Stimulated activated CD8-positive, alpha-beta memory T cell treated with anti-CD3 and anti-CD28 coated beads, Interleukin-12 subunit alpha, Interleukin-12 subunit beta, amount 100 ng/mL, for 4 hours (primary cell): ENCODE results near the gene CCNY.
"Not testable (repeated sequence)": the region's sequence is repeated elsewhere in the genome, so short reads cannot be mapped to it uniquely, and the experiment has no call there.

Experiments used
- DNase-seq: peaks from one replicate; pipeline ENCODE4 v3.0.0-alpha.2; 2020; ENCODE audit warnings: low read depth

The CCNY gene

GRCh38 chr10:35518187-35518586 is 181.9 kb downstream of the CCNY start:
- not testable (repeated sequence) for DNase-seq

- no peak for DNase-seq
These were observed 184.7 kb downstream of the CCNY start for GRCh38 chr10:35520996-35521395.

DNA sequence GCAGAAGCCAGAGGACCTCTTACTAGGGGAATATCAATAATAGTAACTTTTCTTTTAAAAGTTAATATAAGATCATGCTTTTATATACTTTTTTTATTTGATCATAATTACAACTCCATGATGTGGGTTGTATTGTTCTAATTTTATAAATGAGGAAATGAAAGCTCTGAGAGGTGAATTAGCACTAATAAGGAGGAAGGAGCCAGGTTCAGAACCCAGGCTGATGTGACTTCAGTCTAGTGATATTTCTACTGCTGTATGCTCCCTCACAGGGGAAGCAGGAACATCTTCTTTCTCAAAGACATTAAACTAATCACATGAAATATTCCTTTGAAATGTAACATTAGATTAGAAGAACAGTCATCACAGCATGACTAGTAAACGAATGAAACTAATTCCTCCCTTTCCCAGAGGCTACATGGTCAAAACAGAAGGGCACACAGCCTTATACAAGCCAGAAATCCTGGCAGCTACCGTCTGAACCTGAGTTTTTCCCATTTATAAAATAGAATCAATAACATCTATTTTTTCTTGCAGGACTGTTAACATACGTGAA is 187.4 kb downstream of the CCNY start:
- DNase-seq: no peak

- no peak for DNase-seq
These were observed 190.4 kb downstream of the CCNY start for GRCh38 chr10:35526746-35527145.

GRCh38 chr10:35532141-35532540 is 195.8 kb downstream of the CCNY start:
- no peak for DNase-seq

- no peak for DNase-seq
These were observed 197.3 kb downstream of the CCNY start for GRCh38 chr10:35533565-35533964.

DNA sequence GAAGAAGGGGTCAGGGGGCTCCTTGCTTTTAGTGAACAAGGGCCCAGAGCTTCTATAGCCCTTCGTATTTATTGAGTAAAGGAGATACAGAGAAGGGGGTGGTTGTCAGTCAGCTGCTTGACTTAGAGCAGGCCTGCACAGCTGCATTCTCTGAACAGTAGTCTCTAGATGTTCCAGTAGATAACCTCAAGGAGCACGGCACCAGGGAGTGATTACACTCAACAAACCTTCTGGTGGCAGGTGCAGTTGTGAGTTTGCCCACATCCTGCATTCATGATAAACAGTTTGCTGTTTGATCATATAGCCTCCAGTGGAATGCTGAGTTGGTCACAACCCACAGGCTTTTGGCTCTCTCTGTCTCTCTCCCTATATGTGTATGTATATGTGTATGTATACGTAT is 198.8 kb downstream of the CCNY start:
- DNase-seq: no peak

DNA sequence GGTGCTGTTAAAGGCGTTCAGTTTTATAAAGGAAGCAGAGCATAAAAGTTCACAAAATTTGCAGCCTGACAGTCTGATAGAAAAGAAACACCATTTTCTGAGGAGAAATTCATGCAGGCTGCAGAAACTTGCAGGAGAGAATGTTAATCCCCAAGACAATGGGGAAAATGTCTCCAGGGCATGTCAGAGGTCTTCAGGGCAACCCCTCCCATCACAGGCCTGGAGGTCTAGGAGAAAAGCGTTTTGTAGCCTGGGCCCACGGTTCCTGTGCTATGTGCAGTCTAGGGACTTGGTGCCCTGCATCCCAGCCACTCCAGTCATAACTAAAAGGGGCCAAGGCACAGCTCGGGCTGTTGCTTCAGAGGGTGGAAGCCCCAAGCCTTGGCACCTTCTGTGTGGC is 200.5 kb downstream of the CCNY start:
- no peak for DNase-seq

DNA sequence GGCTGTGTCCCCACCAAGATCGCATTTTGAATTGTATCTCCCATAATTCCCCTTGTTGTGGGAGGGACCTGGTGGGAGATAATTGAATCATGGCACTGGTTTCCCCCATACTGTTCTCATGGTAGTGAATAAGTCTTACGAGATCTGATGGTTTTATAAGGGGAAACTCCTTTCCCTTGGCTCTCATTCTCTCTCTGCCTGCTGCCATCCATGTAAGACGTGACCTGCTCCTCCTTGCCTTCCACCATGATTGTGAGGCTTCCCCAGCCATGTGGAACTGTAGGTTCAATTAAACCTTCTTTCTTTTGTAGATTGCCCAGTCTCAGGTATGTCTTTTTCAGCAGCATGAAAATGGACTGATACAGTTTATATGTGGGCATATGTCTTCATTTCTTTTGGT is 201.6 kb downstream of the CCNY start:
- DNase-seq: not testable (repeated sequence)

- no peak for DNase-seq
These were observed 204.2 kb downstream of the CCNY start for GRCh38 chr10:35540296-35541164.

DNA sequence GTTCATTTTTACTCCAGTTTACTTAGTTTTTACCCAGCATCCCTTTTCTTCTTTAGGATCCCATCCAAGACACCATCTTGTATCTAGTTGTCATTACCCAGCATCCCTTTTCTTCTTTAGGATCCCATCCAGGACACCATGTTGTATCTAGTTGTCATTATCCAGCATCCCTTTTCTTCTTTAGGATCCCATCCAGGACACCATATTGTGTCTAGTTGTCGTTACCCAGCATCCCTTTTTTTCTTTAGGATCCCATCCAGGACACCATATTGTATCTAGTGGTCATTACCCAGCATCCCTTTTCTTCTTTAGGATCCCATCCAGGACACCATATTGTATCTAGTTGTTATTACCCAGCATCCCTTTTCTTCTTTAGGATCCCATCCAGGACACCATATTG is 205.4 kb downstream of the CCNY start:
- no peak for DNase-seq

DNA sequence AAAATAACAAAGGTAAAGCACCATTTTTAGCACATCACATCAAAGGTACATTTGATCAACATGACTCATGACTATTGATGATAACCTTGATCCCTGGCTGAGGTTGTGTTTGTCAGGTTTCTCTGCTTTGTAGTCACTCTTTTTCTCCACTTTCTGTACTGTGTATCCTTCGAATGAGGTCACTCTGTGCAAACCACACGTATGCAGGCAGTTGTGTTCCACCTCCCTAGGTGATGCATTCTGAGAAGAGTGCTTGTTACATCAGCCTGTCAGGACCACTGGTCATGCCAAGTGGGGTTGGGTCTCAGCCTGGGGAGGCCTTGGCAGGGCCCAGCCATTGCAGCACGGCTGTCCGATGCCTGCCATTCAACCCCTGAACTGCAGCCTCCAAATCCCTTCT is 206.0 kb downstream of the CCNY start:
- no peak for DNase-seq

- DNase-seq: no peak
These were observed 208.9 kb downstream of the CCNY start for GRCh38 chr10:35545079-35545657.

- no peak for DNase-seq
These were observed 209.7 kb downstream of the CCNY start for GRCh38 chr10:35545878-35546590.

DNA sequence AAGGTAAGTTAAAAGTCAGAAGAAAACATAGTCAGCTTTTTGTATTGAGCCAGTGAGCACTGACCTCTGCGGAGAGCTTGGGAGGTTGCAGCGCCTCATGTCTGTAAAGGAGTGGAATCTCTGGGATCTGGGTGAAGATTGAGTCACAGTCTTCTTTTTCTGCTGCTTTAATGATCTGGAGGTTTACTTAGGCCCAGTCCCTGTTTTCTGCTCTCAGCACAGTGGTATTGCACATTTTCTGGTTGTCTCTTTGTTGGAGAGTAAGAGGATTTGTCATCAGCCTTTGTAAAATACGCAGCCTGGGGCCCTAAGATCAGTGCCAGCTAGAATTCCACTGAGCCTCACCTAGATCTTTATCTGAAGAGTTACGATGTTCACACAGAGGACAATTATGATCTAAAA is 210.5 kb downstream of the CCNY start:
- no peak for DNase-seq

DNA sequence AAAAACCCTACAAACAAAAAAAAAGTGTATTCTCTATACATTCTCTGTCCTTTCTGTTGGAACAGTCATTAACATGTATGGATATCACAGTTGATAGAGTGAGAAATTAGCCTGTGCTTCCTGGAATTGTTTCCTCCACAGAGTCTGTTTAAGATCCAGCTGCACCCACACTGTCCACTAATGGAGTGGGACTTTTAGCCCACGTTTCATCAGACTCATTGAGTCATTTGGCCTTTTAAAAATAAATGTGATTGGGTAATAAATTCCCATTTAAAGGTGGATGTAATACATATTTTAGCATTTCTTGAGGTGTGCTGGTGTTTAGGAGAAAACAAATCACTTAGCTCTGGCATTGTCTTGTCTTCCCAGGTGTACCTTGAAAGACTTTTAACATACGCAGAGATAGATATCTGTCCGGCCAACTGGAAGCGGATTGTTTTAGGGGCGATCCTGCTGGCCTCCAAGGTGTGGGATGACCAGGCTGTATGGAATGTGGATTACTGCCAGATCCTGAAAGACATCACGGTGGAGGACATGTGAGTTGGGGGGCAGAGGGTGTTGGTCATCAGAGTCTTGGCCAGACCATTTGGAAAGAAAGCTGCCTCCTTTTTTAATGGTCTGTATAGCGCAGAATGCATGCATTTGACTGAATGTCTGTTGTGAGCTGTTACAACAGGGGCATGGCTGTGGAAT is 216.5 kb downstream of the CCNY start:
- no peak for DNase-seq

DNA sequence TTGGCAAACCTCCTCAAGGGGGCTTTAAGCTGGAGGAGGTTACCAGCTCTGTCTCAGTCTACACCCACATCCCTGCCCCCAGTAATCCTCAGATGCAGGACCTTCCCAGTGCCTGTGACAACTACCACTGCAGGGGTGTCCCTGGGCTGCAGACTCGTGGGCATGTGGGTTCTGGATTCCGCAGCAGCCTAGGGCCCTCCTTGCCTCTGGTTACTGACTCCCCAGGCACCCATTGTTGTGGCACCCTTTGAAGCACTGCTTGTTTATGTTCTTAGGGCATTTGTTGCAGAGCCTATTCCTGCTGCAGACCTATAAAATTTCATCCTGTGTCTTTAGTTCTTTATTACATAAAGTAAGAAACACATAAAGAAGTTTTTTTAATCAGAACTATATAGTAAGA is 217.7 kb downstream of the CCNY start:
- no peak for DNase-seq

GRCh38 chr10:35554461-35555056 is 218.2 kb downstream of the CCNY start:
- DNase-seq: no peak

GRCh38 chr10:35555962-35556930 is 219.9 kb downstream of the CCNY start:
- no peak for DNase-seq

DNA sequence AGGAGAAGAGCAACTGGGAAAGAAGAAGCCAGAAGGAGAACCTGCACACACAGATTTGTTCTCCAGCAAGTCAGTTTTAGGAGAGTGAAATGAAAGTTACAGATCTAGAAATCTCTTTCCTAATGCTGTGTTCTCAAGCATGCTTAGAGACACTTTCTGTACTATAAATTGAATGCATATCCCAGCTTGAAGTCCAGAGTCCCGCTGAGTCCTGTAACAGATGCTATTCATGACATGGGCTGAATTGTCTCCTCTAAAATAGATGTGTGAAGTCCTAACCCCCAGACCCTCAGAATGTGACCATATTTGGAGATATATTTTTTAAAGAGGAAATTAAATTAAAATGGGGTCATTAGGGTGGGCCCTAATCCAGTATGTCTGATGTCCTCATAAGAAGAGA is 222.0 kb downstream of the CCNY start:
- no peak for DNase-seq

- no peak for DNase-seq
These were observed 223.1 kb downstream of the CCNY start for GRCh38 chr10:35559416-35559815.
